Measurements from ENCODE around the gene NECTIN3.

DNA sequence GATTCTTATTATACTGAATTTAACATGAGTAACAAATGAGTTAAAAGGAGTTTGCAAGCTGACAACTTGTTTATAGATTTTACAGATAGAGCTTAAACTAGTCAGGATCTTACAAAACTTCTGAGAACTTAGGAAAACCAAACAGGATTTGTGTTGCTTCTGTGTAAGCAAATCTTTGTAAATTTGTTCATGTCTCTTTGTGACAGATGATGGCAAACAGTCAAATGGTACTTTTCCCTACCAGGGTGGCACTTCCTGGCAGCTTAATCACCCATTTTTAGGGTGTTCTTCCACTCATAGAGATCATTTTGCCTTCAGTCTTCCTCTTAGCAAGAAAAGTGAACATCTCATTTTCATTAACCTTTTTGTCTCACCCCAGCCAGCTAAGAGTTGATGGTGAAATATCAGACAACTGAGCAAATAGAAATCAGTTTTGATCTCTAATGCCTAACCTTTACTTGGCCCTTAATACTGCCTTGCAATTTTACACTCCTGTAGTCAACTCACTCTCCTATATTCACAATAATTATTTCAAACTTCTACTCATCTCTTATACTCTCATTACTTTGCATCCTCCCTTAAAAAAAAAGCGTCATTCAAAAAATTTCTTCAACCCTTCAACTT is 23.7 kb upstream of the NECTIN3 start:
- TF ChIP-seq, protein P1, sequence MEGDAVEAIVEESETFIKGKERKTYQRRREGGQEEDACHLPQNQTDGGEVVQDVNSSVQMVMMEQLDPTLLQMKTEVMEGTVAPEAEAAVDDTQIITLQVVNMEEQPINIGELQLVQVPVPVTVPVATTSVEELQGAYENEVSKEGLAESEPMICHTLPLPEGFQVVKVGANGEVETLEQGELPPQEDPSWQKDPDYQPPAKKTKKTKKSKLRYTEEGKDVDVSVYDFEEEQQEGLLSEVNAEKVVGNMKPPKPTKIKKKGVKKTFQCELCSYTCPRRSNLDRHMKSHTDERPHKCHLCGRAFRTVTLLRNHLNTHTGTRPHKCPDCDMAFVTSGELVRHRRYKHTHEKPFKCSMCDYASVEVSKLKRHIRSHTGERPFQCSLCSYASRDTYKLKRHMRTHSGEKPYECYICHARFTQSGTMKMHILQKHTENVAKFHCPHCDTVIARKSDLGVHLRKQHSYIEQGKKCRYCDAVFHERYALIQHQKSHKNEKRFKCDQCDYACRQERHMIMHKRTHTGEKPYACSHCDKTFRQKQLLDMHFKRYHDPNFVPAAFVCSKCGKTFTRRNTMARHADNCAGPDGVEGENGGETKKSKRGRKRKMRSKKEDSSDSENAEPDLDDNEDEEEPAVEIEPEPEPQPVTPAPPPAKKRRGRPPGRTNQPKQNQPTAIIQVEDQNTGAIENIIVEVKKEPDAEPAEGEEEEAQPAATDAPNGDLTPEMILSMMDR (IDR thresholded peaks at IDR 0.05), result no peak
- TF ChIP-seq POLR2A (IDR thresholded peaks at IDR 0.05), result no peak
